IMR-90 (cell line): ENCODE results near the gene EPS15.

Experiments
- CHD1 ChIP-seq: IDR thresholded peaks from 2 replicates; pipeline ENCODE4 v1.6.1; 2012; ENCODE audit warnings: low read depth, low read length, improper control_type of control experiment
- CTCF ChIP-seq: conservative IDR thresholded peaks from 2 replicates; pipeline ENCODE4 v1.5.1; 2012; ENCODE audit warnings: mild to moderate bottlenecking, low read depth, low read length, improper control_type of control experiment
- POLR2A ChIP-seq: IDR thresholded peaks from 2 replicates; pipeline ENCODE4 v1.6.1; 2012; ENCODE audit warnings: mild to moderate bottlenecking, low read depth, low read length
- RFX5 ChIP-seq: IDR thresholded peaks from 2 replicates; pipeline ENCODE4 v1.8.0; 2012; ENCODE audit warnings: low read depth, mild to moderate bottlenecking, low read length, moderate library complexity
- SMC3 ChIP-seq: fragments of 150-350 bp; IDR thresholded peaks from 2 replicates; pipeline ENCODE4 v1.6.1; 2016; ENCODE audit warnings: low read depth, mild to moderate bottlenecking, antibody characterized with exemption, low read length, moderate library complexity
- USF2 ChIP-seq: fragments of 150-350 bp; IDR thresholded peaks from 2 replicates; pipeline ENCODE4 v1.6.1; 2017; ENCODE audit warnings: mild to moderate bottlenecking, antibody characterized with exemption, low read length, low read depth
- TF ChIP-seq, protein P1 (sequence below): fragments of 150-350 bp; IDR thresholded peaks from 2 replicates; pipeline ENCODE4 v1.6.1; 2016; ENCODE audit warnings: low read depth, mild to moderate bottlenecking, low read length, moderate library complexity, borderline replicate concordance

DNA sequence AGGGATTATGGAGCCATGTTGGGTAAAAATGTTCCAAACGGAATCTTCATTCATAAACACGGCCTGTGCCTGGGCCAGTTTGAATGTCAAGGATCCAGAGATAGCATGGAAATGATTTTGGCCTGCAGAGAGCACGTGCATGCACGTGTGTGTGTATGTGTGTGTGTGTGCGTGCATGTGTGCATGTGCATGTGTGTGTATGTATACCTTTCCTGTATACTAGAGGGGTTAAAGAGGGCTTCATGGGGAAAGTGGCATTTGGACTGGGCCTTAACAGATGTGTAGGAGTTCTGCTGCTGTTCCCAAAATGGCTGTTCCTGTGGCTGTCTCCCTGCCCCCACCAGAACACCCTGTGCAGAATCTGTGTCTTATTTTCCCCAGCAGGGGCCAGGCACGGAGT lies 210.4 kb downstream of the EPS15 start:
- TF ChIP-seq POLR2A (no peak), RFX5 (no peak), USF2 (no peak), CTCF (no peak), CHD1 (no peak), SMC3 (no peak)
- TF ChIP-seq, protein P1, sequence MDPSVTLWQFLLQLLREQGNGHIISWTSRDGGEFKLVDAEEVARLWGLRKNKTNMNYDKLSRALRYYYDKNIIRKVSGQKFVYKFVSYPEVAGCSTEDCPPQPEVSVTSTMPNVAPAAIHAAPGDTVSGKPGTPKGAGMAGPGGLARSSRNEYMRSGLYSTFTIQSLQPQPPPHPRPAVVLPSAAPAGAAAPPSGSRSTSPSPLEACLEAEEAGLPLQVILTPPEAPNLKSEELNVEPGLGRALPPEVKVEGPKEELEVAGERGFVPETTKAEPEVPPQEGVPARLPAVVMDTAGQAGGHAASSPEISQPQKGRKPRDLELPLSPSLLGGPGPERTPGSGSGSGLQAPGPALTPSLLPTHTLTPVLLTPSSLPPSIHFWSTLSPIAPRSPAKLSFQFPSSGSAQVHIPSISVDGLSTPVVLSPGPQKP = no peak
